SU-DHL-6 (cell line): ENCODE results near the gene FAM170B.

ENCODE experiments used
- H2AFZ ChIP-seq: fragments of 200-600 bp; sonication (generic); 2 replicates; pipeline ENCODE4 v1.6.1; 2014; ENCODE audit warnings: low read depth, mild to moderate bottlenecking, moderate library complexity, mixed read lengths, antibody characterized with exemption, low read length; ENCODE audit not compliant: severe bottlenecking
- H3F3A ChIP-seq: fragments of 200-600 bp; shearing (Covaris generic); 2 replicates; pipeline ENCODE4 v1.6.0; 2016; ENCODE audit warnings: antibody characterized with exemption, mild to moderate bottlenecking; ENCODE audit not compliant: insufficient read depth
- H3K27ac ChIP-seq: fragments of 200-600 bp; sonication (generic); 2 replicates; pipeline ENCODE4 v1.5.1; 2016; ENCODE audit warnings: low read depth, mild to moderate bottlenecking, low read length, moderate library complexity, mixed read lengths
- H3K27me3 ChIP-seq: fragments of 200-600 bp; sonication (generic), shearing (Covaris generic); 2 replicates; pipeline ENCODE4 v1.6.0; 2014; ENCODE audit warnings: mild to moderate bottlenecking, low read length
- H3K36me3 ChIP-seq: fragments of 200-600 bp; sonication (generic); 2 replicates; pipeline ENCODE4 v1.6.1; 2014; ENCODE audit warnings: mild to moderate bottlenecking, low read length, mixed read lengths
- H3K4me2 ChIP-seq: fragments of 300-600, 200-600 bp; shearing (Covaris generic), sonication (generic); 2 replicates; pipeline ENCODE4 v1.6.0; 2014; ENCODE audit warnings: low read length, low read depth, mild to moderate bottlenecking; ENCODE audit not compliant: poor library complexity, severe bottlenecking
- H3K4me3 ChIP-seq: fragments of 200-600 bp; sonication (generic); 2 replicates; pipeline ENCODE4 v1.5.1; 2014; ENCODE audit warnings: antibody characterized with exemption, low read length, mild to moderate bottlenecking, mixed read lengths; ENCODE audit not compliant: insufficient read depth, poor library complexity, severe bottlenecking
- H3K79me2 ChIP-seq: fragments of 200-600 bp; sonication (generic); 2 replicates; pipeline ENCODE4 v1.6.1; 2014; ENCODE audit warnings: mild to moderate bottlenecking, low read length, moderate library complexity; ENCODE audit not compliant: insufficient read depth
- H3K9ac ChIP-seq: fragments of 200-600 bp; sonication (generic); 2 replicates; pipeline ENCODE4 v1.7.0; 2014; ENCODE audit warnings: mild to moderate bottlenecking, low read length
- H3K9me2 ChIP-seq: fragments of 200-600 bp; sonication (generic); replicated peaks from 2 replicates; pipeline ENCODE4 v1.6.1; 2014; ENCODE audit warnings: low read length; ENCODE audit not compliant: insufficient read depth
- H3K9me3 ChIP-seq: fragments of 200-600 bp; sonication (generic); 2 replicates; pipeline ENCODE4 v1.6.1; 2014; ENCODE audit warnings: low read length, mixed read lengths; ENCODE audit not compliant: insufficient read depth
- H4K20me1 ChIP-seq: fragments of 200-600 bp; sonication (generic); 2 replicates; pipeline ENCODE4 v1.6.1; 2014; ENCODE audit warnings: low read depth, mild to moderate bottlenecking, antibody characterized with exemption, low read length, moderate library complexity, mixed read lengths
- EZH2phosphoT487 ChIP-seq: fragments of 200-600 bp; sonication (generic), shearing (Covaris generic); conservative IDR thresholded peaks from 2 replicates; pipeline ENCODE4 v1.6.1; 2018; ENCODE audit warnings: mild to moderate bottlenecking, antibody characterized with exemption, low read length, moderate library complexity, mixed read lengths
- TF ChIP-seq, protein P1 (sequence below): fragments of 200-600 bp; sonication (generic); IDR thresholded peaks from one replicate; pipeline ENCODE4 v1.5.1; 2017; ENCODE audit warnings: antibody characterized with exemption, mild to moderate bottlenecking, low read length, moderate library complexity; ENCODE audit not compliant: insufficient read depth, poor library complexity, severe bottlenecking

FAM170B gene

DNA sequence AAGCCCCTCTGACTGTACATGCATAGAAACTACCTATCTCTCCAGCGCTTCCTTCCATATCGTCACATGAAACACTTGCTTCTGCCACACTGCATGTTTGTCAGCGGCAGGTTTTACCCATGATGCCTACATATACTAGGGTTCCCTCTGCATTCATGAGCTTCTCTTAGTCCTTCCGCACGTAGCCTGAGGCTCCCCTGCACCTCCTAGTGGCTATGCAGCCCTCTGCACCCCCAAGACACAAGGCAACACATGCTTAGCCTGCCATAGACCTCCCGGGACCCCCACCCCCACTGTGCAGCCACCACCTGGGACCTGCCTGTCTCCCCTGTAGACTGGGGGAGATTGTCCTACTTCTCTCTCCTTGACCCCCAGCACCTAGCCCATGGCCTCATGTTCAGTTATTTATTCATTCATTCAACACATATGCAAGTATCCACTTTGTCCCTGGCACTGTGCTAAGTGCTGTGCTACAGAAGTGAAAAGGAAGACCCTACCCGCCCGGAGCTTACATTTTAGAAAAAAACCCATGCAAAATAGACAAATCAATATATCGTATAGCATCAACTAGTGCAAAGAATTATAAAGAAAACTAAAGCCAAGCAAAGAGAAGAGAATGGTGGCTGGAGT lies 30.9 kb upstream of the FAM170B start:
- no peaks in the 10 kb centered on the region for H4K20me1 ChIP-seq
- no peaks in the 10 kb centered on the region for H3F3A ChIP-seq
- H3K9me2 ChIP-seq = no peaks in the 10 kb centered on the region
- no peaks in the 10 kb centered on the region for H3K9me3 ChIP-seq
- H3K27me3 ChIP-seq = no peaks in the 10 kb centered on the region
- H3K36me3 ChIP-seq = no peaks in the 10 kb centered on the region
- H3K4me2 ChIP-seq = no peak overlapping the region
- no peak overlapping the region for H3K9ac ChIP-seq
- H3K27ac ChIP-seq = no peak overlapping the region
- TF ChIP-seq, protein P1, sequence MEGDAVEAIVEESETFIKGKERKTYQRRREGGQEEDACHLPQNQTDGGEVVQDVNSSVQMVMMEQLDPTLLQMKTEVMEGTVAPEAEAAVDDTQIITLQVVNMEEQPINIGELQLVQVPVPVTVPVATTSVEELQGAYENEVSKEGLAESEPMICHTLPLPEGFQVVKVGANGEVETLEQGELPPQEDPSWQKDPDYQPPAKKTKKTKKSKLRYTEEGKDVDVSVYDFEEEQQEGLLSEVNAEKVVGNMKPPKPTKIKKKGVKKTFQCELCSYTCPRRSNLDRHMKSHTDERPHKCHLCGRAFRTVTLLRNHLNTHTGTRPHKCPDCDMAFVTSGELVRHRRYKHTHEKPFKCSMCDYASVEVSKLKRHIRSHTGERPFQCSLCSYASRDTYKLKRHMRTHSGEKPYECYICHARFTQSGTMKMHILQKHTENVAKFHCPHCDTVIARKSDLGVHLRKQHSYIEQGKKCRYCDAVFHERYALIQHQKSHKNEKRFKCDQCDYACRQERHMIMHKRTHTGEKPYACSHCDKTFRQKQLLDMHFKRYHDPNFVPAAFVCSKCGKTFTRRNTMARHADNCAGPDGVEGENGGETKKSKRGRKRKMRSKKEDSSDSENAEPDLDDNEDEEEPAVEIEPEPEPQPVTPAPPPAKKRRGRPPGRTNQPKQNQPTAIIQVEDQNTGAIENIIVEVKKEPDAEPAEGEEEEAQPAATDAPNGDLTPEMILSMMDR = peak; percentile 83
- no peak for TF ChIP-seq EZH2phosphoT487
- no peak overlapping the region for H3K4me3 ChIP-seq
- H3K79me2 ChIP-seq = no peaks in the 10 kb centered on the region
- H2AFZ ChIP-seq = peak overlapping the region; percentile 75

DNA sequence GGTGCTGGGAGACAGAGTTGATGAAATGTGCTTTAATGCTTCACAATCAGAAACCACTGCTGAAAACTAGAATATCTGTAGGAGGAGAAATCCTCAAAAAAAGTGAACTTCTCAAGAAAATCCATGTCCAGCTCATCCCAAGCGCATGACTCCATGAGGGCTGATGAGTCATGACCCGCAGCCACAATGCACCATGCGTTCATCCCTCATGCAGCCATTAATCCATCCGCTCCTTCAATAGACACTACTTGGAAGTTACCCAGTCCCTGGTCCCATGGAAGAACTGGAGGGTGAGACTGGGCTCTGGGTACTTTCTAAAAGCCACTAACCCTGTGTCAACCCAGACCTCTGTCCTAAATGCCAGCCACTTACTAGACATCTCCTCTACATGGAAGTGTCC lies 29.9 kb upstream of the FAM170B start:
- no peaks in the 10 kb centered on the region for H3K9me2 ChIP-seq
- TF ChIP-seq EZH2phosphoT487 = no peak
- TF ChIP-seq, protein P1 = no peak
- H3K36me3 ChIP-seq = no peaks in the 10 kb centered on the region
- no peak overlapping the region for H3K4me3 ChIP-seq
- H3K9ac ChIP-seq = no peak overlapping the region
- H3F3A ChIP-seq = no peaks in the 10 kb centered on the region
- no peaks in the 10 kb centered on the region for H3K27me3 ChIP-seq
- no peak overlapping the region for H3K4me2 ChIP-seq
- no peak overlapping the region for H2AFZ ChIP-seq
- no peak overlapping the region for H3K27ac ChIP-seq
- no peaks in the 10 kb centered on the region for H3K79me2 ChIP-seq
- no peaks in the 10 kb centered on the region for H4K20me1 ChIP-seq
- H3K9me3 ChIP-seq = no peaks in the 10 kb centered on the region

DNA sequence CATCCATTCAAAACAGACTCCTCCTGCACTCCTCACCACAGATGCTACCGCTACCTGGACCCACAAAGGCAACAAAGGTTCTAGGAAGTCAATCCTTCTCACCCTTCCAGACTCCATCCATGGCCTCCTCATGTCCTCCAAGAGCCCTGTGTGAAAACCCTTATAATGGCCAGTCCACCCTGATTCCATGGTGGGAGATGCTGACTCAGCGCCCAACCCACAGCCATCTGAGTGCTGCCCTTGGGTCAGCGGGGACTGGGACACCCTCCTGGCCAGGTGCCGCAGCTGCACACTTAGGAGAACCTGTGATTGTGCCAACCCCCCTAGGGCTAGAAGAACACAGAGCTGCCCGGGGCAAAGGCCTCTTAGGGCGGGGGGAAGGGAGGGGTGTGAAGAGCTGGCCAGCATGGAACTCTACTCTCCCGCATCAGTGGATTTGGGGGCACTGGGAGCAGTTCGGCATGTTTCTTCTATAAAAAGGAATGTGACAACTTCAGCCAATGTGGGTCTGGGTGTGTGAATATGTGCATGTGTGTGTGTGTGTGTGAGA lies 29.0 kb upstream of the FAM170B start:
- Histone ChIP-seq H3K4me2 (no peak overlapping the region), H3K36me3 (no peaks in the 10 kb centered on the region), H3K27me3 (no peaks in the 10 kb centered on the region), H3K27ac (no peak overlapping the region), H3K9me2 (no peaks in the 10 kb centered on the region), H2AFZ (no peak overlapping the region), H3F3A (no peaks in the 10 kb centered on the region), H3K9me3 (no peaks in the 10 kb centered on the region), H4K20me1 (no peaks in the 10 kb centered on the region), H3K79me2 (no peaks in the 10 kb centered on the region), H3K9ac (no peak overlapping the region), H3K4me3 (no peak overlapping the region)
- TF ChIP-seq EZH2phosphoT487 = no peak
- TF ChIP-seq, protein P1 = no peak
